ENCODE data around the gene PHF23.

DNA sequence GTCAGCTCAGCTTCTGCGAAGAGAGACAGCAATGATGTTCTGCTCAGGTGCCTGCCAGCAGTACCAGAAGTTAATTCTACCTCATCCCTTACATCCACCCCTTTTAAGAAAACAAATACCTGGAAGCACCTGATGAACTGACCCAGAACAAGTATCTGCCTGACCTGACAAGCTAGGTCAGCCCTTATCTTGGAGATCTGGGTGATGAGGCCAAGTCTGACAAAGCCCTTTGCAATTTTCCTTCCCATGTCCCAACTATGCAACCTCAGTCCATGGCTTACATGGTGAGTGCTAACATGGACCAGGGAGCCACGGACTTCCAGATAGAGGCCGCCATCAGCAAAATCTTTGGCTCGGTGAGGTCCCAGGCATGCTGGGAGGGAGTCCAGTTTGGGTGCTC lies 15.9 kb downstream of the PHF23 start:
- no peak for TF ChIP-seq POLR2A (IDR thresholded peaks at IDR 0.05; ENCODE audit: low read length)
- no peak for TF ChIP-seq GATA1 (IDR thresholded peaks at IDR 0.05; ENCODE audit: low read depth, low read length)

All from erythroblast (primary cell).